NAMALWA (cell line): Measurements from ENCODE around the gene TINAGL1.

ENCODE experiments used
- DNase-seq: peaks from one replicate; pipeline ENCODE4 v3.0.0-alpha.2; 2015; ENCODE audit warnings: low spot score

Gene TINAGL1

DNA sequence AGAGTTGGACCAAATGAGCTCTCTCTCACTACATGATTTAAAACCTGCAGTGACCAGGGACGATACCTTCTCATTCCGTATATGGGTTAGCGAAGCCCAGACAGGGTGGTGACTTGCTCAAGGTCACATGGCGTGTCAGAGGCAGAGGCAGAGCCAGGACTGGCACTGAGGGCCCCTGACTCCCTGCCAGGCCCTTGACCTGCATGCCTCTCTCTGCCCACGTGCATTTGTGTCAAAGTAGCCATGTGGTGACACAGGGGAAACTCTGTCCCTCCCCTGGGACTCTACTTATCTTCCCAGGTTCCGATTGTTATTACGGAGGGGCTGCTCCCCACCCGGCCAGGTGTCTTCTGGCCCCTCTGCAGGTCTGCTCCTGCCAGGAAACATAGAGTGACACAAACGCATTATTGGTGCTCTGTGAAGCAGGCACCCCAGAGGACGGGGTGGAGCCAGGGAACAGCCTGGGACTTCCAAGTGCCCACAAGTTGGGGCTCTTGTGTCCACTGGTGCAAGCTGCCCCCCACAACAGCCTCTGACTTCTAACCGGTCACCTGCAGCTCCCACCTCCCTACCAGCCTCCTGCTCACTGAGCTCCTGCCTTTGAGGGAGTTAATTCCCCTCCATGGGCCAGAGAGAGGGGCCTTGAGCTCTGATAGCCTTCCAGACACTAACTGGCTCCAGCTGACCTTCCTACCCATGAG, 7.3 kb upstream of the TINAGL1 start:
- no peak for DNase-seq

DNA sequence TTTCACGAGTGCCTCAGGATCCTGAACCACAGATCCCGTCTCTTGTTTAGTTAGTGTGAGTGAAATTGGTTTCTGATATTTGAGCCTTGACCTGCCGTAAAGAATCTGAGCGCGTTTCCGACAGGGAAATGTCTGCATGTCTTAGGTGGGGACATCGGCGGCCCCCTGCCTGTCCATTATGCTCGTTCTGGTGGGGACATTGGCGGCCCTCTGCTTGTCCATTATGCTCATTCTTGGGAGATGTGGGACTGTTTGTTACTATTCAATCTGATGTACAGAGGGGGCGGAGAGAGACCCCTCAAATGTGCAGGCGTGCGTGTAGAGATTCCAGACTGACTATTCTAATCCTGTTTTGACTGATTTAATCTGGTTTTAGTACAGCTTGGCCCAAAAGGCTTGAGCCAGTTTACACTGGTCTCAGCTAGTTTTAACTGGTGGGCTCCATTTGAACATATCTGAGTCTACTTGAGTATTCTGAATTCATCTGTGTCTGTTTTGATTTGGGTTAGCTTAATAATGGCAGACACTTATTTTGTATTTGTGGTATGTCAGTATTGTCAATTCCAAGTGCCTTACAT, 6.6 kb upstream of the TINAGL1 start:
- DNase-seq, result no peak

DNA sequence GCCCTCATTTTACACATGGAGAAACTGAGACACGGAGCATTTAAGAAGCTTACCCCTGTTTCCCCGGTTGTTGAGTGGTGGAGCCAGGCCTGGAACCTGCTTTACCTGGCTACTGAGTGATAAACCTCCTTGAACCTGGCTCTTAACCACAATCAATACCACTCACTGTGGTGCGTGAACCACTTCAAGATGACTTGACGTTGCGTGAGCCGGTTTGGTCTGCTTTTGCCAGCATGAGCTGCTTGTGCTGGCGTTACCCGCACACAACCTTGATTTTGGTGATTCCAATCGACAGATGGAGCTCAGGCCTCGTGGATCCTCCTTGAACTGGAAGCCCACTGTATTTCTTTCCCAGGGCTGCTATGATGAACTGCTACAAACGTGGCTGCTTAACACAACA, 6.1 kb upstream of the TINAGL1 start:
- no peak for DNase-seq

DNA sequence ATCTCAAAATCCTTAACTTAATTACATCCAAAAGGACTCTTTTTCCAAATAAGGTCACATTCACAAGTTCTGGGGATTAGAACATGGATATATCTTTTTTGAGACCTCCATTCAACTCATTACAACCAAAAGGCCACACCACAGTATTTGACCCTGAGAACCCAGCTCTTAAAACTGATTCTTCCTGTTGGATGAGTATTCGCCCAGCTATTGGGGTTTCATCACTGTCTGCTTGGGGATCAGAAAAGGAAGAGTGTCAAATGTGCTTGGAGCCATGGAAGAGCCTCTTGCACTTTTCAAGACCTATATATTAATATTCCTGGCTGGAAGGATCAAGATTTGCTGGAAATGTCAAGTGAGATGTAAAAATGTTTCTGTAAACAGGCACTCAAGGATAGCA, 5.4 kb upstream of the TINAGL1 start:
- DNase-seq, result no peak

DNA sequence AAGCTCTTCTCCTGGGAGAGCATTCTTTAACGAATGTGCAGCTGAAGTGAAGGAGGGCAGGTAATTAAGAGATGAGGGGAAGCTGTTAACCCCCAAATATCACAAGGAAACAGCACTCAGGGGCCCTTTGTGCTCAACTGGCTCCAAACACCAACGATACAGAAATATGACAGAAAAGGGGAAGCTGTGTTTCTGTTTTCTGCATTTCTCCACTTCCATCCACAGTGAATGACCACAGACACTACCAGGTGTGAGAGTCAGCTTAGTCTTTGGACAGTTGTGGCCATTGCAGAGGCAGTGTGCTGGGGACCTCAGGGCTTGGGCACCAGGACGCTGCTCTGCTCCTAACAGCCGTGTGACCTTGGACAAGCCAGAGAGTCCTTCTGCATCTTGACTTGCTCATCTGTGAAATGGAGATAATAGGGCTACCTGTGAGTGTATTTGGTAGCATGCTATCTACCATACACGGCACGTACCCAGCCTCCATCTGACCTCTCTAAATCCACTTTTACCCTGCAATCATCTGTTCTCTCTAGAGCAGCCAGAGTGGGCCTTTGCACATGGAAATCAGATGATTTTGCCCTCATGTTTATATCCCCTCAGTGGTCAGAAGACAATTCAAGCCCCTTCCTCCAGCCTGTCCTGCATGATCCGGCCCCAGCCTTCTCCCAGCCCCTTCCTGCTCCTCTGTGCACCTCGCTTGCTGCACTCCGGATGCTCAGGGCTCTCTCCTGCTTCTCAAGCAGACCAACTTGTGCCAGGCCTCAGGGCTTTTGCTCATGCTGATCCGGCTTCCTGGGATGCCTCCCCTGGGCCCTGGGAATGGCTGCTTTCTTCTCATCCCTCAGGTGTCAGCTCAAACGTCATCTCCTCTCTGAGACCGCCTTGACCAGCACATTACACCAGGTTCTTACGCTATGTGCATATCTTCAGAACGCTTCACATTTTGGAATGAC, 4.7 kb upstream of the TINAGL1 start:
- no peak for DNase-seq

DNA sequence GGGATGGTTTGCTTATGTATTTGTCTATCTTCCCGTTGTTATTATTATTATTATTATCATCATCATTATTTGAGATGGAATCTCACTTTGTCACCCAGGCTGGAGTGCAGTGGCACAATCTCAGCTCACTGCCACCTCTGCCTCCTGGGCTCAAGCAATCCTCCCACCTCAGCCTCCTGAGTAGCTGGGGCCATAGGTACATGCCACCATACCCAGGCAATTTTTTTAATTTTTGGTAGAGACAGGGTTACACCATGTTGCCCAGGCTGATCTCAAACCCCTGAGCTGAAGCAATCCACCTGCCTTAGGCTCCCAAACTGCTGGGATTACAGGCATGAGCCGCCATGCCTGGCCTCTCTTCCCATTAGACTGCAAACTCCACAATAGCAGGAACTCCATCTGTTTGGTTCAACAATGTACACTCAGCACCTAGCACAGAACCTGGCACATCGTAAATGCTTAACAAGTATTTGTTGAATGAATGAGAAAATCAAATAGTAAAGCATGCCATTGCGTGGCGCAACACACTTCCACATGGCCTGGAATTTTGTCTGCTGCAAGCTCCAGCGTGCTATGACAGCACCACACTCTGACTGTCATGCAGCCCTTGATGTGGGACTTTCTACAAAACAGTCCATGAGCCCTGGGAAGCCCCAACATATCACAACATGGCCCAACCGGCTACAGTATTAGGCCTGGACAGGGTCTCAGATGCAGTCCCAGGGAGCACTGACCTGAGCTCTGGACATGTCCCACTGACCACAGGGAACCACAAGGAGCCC, 3.8 kb upstream of the TINAGL1 start:
- no peak for DNase-seq

DNA sequence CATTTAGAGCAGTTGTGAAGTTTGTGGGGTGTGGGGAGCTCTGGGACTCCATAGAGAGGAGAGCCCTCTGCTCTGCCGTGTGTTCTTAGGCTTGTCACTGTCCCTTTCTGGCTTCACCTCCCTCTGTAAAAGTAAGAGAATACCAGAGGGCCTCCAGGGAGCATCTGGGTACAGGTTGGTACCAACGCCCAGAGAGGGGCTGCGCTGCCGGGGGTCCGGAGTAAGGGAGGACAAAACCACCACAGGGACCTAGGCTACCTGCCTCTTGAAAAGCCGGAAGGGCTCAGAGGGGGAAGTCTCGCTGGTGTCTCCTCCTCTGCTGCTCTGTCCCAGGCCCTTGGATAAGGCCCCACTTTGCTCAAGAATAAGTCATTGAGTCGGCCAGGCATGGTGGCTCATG, 3.1 kb upstream of the TINAGL1 start:
- no peak for DNase-seq

DNA sequence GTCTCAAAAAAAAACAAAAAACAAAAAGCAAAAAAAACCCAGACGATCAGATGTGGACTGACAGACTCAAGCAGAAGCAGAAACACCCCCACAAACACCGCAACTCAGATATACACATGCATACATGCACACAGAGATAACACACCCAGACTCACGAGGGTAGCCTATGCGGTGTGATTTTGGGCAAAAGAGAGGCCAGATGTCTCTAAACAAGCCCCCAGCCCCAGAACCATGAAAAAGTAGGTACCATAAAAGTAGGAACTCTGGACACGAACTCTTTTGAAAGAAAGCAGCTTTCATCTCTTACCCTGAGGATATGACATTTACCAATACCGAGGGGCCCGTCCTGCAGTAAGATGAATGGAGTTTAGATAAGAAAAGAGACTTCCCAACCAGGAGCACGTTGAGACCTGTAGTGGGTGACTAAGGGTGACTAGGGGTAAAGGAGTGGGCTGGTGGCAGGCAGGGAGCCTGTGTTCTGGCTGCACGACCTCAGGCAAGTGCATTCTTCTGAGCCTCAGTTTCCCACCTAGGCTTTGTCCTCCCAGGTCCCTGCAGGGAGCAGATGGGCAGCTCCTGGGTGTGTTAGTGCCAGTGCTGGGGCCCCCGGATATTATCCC, 1.5 kb upstream of the TINAGL1 start:
- DNase-seq, result no peak

DNA sequence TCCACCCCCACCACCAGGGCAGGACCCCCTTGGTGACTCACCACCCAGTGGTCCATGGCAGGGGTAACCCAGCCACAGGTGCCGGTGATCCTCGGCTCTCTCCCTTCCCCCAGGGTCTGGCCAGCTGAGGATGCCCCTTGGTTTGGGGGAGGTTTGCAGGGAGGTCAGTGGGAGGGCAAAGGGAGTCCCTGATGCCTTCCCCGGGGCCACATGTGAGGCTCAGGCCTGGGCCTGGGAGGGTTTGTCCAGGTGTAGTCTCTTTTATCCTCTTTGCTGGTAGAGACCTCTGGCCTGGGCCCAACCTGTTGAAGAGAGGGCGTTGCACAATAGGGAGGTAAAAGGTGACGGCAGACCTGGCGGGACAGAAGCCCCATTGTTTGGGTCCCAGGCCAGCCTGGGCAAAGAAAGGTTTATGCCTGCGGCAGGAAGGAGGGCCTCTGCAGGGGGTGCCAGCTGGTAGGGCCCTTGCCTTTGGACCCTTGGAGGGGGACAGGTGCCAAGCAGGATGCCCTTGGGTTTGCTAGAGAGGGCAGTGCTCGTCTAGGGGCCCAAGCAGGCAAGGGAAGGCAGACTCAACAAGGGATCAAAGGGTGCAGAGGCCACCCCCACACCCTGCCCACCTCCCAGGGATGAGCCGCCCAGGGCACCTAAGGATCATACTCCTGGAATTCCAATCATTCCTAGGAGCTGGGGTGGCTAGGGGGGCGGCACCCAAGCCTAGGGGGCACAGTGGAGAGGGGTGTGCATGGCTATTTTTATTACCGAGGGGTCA, 760 bp upstream of the TINAGL1 start:
- no peak for DNase-seq

DNA sequence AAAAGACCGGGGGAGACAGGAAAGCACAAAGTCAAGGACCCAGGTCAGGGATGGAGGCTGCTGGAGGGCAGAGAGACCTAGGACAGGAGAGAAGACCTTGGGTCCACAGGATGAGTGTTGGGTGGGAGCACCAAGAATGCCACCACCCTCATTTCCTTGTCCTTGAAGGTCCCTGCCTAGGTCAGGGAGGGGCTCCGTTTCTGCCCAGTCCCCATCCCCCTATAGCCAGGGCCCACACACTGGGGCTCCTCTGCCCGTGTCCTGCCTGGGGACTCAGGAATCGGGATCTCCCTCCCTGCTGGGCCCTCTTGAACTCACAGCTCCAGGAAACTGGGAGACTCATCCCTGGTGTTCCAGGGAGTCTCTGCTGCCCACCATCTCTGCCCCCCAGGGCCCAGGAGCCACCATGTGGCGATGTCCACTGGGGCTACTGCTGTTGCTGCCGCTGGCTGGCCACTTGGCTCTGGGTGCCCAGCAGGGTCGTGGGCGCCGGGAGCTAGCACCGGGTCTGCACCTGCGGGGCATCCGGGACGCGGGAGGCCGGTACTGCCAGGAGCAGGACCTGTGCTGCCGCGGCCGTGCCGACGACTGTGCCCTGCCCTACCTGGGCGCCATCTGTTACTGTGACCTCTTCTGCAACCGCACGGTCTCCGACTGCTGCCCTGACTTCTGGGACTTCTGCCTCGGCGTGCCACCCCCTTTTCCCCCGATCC, 584 bp downstream of the TINAGL1 start:
- DNase-seq, result no peak

DNA sequence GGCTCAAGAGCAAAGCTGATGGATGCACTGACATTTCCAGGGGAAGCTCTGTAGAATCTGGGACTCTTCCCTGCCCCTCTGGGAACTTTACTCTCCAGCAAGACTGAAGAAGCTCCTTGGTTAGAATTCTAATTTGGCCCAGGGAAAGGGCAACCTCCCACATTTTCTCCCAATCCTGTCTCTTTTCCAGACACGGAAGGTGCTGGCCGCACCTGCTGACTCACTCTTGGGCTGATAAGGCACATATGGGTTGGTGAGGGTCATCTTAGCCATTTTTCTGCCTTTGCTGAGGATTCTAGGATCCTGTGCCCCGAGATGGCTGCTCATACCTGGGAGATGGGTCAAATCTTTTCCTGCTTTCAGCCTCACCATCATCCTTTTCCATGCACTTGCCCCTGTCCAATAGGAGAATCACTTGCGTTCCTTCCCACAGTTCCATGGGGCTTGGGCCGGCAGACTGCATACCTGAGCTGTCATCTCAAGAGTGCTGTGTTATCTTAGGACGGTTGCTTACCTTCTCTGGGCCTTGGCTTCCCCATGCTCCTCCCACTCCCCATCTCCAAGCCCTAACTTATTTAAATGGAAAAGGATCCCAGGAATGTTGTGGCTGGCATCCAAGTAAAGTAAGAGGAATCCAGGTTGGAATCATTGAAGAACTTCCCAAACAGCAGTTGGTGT, 1.3 kb downstream of the TINAGL1 start:
- DNase-seq, result no peak

DNA sequence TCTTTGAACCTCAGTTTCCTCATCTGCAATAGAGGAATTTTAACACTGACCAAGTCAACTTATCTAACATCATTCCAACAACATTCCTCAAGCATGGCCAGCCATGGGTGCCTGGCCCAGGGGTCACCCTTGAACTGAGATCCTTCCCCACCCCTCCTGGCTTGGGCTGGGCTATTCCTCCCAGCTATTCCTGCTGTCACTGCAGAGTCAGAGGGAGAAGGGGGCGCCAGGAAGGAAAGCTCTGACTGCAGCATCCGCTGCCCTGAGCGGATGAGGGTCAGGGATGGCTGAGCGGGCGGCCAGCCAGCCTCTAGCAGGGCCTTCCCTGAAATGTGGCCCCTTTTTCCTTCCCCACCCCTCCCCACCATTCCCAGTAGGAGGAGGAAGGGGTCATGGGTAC, 3.1 kb downstream of the TINAGL1 start:
- no peak for DNase-seq

DNA sequence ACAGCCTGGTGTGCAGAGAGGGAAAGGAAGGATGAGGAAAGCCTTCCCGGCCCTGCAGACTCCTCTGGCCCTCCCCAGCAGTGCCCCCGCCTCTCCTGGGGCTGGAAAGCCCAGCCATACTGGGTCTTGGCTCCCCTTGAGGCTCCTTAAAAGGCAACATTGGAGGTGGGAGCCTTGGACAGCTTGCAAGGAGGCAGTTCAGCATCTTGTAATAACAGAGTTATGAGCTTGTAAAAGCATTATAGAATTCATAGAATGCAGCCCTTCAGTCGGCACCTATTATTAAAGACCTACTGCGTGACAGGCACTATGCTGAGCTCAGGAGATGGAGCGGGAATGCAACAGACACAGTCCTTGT, 4.2 kb downstream of the TINAGL1 start:
- no peak for DNase-seq

DNA sequence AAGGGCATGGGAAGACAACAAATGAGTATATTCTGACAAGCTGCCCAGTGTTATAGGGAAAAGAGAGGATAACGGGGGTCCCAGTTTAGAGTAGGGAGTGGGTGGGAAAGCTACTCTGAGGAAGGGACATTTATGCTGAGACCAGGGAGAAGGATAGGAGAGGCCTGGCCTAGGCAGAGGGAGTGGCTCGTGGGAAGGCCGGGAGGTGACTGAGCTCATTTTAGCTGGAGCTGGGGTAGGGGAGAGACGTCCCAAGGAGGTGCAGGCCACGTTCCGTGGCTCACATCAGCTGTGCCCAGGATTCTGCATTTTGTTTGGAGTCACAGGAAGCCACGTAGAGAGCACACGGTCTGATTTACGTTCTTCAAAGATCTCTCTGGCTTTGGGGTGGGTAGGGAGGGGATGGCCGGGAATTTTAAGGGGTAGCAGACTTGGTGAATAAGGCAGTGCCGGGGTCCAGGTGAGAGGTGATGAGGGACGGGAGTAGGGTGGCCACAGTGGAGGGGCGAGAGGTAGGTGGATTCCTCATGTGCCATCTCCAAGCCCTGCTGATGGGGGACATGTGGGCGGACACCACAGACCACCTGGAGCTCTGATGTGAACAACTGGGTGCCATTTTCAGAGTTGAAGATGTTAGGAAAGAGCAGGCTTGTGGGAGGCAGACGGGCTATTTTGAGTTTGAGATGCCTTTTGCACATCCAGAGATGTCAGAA, 4.7 kb downstream of the TINAGL1 start:
- DNase-seq, result no peak

DNA sequence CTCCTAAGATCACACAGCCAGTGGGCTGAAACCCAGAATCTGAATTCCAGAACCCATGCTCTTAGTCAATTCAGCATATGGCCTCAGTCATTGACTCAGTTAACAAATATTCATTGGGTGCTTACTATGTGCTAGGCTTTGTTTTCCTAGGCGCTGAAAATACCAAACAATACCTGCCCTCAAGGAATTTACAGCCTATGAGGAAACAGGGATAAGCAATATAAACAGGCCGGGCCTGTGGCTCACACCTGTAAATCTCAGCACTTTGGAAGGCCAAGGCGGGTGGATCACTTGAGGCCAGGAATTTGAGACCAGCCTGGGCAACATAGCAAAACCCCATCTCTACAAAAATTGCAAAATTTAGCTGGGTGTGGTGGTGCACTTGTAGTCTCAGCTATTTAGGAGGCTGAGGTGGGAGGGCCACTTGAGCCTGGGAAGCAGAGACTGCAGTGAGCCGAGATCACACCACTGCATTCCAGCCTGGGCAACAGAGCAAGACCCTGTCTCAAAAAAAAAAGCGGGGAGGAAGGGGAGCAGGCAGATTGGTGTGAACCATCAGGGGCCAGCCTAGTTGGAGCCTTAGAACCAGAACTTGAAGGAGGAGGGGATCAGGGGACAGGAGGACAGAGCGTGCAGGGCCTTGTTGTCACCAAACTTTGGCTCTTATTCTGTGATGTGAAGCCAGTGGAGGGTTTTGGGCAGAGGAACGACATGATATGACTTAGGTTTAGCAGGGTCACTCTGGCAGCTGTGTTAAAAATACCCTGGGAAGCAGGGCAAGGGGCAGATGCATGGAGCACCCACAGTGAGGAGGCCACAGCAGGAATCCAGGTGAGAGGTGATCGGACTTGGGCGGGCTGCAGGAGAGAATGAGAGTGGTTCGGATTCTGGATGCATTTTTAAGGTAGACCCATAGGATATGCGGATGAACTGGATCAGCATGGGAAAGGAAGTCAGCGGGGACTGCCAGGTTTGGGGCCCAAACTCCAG, 5.8 kb downstream of the TINAGL1 start:
- no peak for DNase-seq

DNA sequence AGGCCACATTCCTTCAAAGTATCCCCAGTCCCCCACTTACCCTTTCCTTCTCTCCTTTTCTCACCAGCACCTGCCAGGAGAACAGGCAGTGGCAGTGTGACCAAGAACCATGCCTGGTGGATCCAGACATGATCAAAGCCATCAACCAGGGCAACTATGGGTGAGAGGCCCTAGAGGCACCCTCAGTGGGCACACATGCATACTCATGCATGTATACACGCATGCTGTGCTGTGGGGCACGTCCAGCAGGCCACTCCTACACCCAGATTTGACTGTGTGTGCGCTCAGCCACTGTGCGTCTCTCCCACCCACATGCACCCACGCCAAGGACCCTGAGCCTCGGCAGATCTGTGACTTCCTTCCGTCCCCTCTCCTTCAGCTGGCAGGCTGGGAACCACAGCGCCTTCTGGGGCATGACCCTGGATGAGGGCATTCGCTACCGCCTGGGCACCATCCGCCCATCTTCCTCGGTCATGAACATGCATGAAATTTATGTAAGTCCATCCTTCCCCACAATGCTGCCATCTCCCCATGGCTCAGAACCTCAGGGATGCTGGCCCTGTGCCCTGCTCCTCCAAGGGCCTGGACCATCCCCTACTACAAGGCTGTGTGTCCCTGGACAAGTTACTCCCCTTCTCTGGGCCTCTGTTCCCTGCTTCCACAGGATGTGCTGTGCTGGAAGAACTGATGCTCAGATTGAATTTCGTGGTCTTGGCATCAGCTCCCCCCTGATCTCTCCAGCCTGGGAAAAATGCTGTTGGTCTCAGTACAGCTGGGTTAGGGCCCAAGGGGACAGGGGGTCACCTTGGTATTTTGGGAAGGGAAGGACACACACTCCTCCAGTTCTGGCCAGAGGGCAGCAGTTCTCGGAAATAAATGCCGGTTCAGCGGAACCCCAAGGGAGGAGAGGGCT, 7.0 kb downstream of the TINAGL1 start:
- DNase-seq, result no peak
